ENCODE data around the gene OTUD3.

GRCh38 chr1:19888112-19888511 is 5.9 kb downstream of the OTUD3 start:
- TF ChIP-seq CTCF (IDR thresholded peaks at IDR 0.05) (no peak), POLR2A (IDR thresholded peaks at IDR 0.05) (no peak)
